ENCODE results near the gene CASP9.
"Not testable (repeated sequence)": the region's sequence is repeated elsewhere in the genome, so short reads cannot be mapped to it uniquely, and the experiment has no call there.

The CASP9 gene

GRCh38 chr1:15525050-15526020 lies 1.3 kb upstream of the CASP9 start:
- no peak for DNase-seq (ENCODE audit: low read depth)

GRCh38 chr1:15524283-15525049 lies 451 bp upstream of the CASP9 start:
- peak; percentile 98 for DNase-seq (ENCODE audit: low read depth)

GRCh38 chr1:15523104-15524020 lies 653 bp downstream of the CASP9 start:
- peak; percentile 34 for DNase-seq (ENCODE audit: low read depth)

- no peak for DNase-seq (ENCODE audit: low read depth)
Observed at GRCh38 chr1:15522551-15522950, 1.5 kb downstream of the CASP9 start.

GRCh38 chr1:15521206-15521906 lies 2.7 kb downstream of the CASP9 start:
- not testable (repeated sequence) for DNase-seq (ENCODE audit: low read depth)

- no peak for DNase-seq (ENCODE audit: low read depth)
Observed at GRCh38 chr1:15519625-15520024, 4.4 kb downstream of the CASP9 start.

GRCh38 chr1:15515022-15515663 lies 8.9 kb downstream of the CASP9 start:
- DNase-seq (ENCODE audit: low read depth): no peak

GRCh38 chr1:15514557-15514956 lies 9.5 kb downstream of the CASP9 start:
- DNase-seq (ENCODE audit: low read depth): not testable (repeated sequence)

- no peak for DNase-seq (ENCODE audit: low read depth)
Observed at GRCh38 chr1:15513919-15514318, 10.1 kb downstream of the CASP9 start.

- DNase-seq (ENCODE audit: low read depth): no peak
Observed at GRCh38 chr1:15513192-15513591, 10.8 kb downstream of the CASP9 start.

GRCh38 chr1:15510611-15511405 lies 13.2 kb downstream of the CASP9 start:
- DNase-seq (ENCODE audit: low read depth): no peak

- DNase-seq (ENCODE audit: low read depth): no peak
Observed at GRCh38 chr1:15509586-15509985, 14.4 kb downstream of the CASP9 start.

GRCh38 chr1:15508700-15509487 lies 15.1 kb downstream of the CASP9 start:
- DNase-seq (ENCODE audit: low read depth): no peak

GRCh38 chr1:15507278-15507677 lies 16.7 kb downstream of the CASP9 start:
- DNase-seq (ENCODE audit: low read depth): no peak

GRCh38 chr1:15506831-15507230 lies 17.2 kb downstream of the CASP9 start:
- DNase-seq (ENCODE audit: low read depth): no peak

GRCh38 chr1:15504436-15504835 lies 19.6 kb downstream of the CASP9 start:
- DNase-seq (ENCODE audit: low read depth): no peak

- peak; percentile 31 for DNase-seq (ENCODE audit: low read depth)
Observed at GRCh38 chr1:15501208-15502032, 22.6 kb downstream of the CASP9 start.
